SH-SY5Y (cell line): ENCODE data around the gene SLC16A5.

Experiments used
- GATA2 ChIP-seq: IDR thresholded peaks from 2 replicates; pipeline ENCODE4 v1.6.1; 2011; ENCODE audit warnings: mild to moderate bottlenecking, low read depth, low read length
- GATA3 ChIP-seq: IDR thresholded peaks from 2 replicates; pipeline ENCODE4 v1.6.1; 2011; ENCODE audit warnings: low read depth, mild to moderate bottlenecking, low read length, moderate library complexity

DNA sequence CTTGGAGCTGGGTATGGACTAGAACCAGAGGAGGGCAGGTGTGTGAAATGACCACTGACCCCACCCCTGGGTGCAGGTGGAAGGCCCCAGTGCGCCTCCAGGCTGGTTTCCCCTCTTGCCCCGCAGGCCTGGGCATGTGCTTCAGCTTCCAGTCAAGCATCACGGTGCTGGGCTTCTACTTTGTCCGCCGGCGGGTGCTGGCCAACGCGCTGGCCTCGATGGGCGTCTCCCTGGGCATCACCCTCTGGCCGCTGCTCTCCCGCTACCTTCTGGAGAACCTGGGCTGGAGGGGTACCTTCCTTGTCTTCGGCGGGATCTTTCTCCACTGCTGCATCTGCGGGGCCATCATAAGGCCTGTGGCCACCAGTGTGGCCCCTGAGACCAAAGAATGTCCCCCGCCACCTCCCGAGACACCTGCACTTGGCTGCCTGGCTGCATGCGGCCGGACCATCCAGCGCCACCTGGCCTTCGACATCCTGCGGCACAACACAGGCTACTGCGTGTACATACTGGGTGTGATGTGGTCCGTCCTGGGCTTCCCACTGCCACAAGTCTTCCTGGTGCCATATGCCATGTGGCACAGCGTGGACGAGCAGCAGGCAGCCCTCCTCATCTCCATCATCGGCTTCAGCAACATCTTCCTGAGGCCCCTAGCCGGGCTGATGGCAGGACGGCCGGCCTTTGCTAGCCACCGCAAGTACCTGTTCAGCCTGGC lies 12.3 kb downstream of the SLC16A5 start:
- no peak for TF ChIP-seq GATA3
- no peak for TF ChIP-seq GATA2
